Nephron progenitor cell (in vitro differentiated cells): Measurements from ENCODE around the gene VIPR1.

ENCODE experiments used
- DNase-seq: peaks from one replicate; pipeline ENCODE4 v3.0.0; 2021
- H3K27ac Mint-ChIP-seq: 2 replicates; pipeline ENCODE4 v1.8.0; 2021; ENCODE audit warnings: mild to moderate bottlenecking, moderate library complexity, mixed read lengths
- H3K27me3 Mint-ChIP-seq: 2 replicates; pipeline ENCODE4 v1.8.0; 2021; ENCODE audit warnings: mild to moderate bottlenecking, low read depth, mixed read lengths; ENCODE audit not compliant: poor library complexity
- H3K36me3 Mint-ChIP-seq: 2 replicates; pipeline ENCODE4 v1.8.0; 2021; ENCODE audit warnings: low read depth, mixed read lengths
- H3K4me1 Mint-ChIP-seq: 2 replicates; pipeline ENCODE4 v1.8.0; 2021; ENCODE audit warnings: mixed read lengths
- H3K4me3 Mint-ChIP-seq: 2 replicates; pipeline ENCODE4 v1.8.0; 2021; ENCODE audit warnings: mild to moderate bottlenecking, moderate library complexity, mixed read lengths
- H3K9me3 Mint-ChIP-seq: 2 replicates; pipeline ENCODE4 v1.8.0; 2021; ENCODE audit warnings: mild to moderate bottlenecking, moderate library complexity, mixed read lengths
- TF ChIP-seq, protein P1 (sequence below): fragments of 200-600 bp; sonication (generic); IDR thresholded peaks from 2 replicates; pipeline ENCODE4 v1.5.0; 2021; ENCODE audit warnings: antibody characterized with exemption

VIPR1 gene

DNA sequence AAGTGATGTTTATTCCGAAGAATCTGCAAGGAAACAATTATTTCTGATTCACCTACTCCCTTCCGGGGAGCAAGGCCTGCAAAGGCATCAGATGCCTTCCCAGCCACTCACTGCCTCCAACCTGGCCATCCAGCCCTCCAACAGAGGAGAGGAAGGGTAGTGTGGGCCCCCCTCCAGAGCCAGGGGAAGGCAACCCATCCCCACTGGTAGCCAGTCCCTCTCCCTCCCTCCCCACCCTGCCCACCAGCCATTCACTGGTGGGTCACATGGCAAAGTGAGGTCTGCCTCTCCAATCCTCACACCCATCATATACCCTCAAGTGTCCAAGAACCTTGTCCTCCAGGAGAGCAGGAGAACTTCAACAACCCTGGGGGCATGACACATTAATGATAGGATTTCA is 2.4 kb upstream of the VIPR1 start:
- H3K27ac Mint-ChIP-seq: no peak overlapping the region
- TF ChIP-seq, protein P1, sequence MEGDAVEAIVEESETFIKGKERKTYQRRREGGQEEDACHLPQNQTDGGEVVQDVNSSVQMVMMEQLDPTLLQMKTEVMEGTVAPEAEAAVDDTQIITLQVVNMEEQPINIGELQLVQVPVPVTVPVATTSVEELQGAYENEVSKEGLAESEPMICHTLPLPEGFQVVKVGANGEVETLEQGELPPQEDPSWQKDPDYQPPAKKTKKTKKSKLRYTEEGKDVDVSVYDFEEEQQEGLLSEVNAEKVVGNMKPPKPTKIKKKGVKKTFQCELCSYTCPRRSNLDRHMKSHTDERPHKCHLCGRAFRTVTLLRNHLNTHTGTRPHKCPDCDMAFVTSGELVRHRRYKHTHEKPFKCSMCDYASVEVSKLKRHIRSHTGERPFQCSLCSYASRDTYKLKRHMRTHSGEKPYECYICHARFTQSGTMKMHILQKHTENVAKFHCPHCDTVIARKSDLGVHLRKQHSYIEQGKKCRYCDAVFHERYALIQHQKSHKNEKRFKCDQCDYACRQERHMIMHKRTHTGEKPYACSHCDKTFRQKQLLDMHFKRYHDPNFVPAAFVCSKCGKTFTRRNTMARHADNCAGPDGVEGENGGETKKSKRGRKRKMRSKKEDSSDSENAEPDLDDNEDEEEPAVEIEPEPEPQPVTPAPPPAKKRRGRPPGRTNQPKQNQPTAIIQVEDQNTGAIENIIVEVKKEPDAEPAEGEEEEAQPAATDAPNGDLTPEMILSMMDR: no peak
- H3K27me3 Mint-ChIP-seq: peaks cover 89% of the 10 kb centered on the region
- no peaks in the 10 kb centered on the region for H3K36me3 Mint-ChIP-seq
- H3K4me3 Mint-ChIP-seq: peak overlapping the region; percentile 87
- no peak for DNase-seq
- peaks cover 29% of the 10 kb centered on the region for H3K4me1 Mint-ChIP-seq
- no peaks in the 10 kb centered on the region for H3K9me3 Mint-ChIP-seq

DNA sequence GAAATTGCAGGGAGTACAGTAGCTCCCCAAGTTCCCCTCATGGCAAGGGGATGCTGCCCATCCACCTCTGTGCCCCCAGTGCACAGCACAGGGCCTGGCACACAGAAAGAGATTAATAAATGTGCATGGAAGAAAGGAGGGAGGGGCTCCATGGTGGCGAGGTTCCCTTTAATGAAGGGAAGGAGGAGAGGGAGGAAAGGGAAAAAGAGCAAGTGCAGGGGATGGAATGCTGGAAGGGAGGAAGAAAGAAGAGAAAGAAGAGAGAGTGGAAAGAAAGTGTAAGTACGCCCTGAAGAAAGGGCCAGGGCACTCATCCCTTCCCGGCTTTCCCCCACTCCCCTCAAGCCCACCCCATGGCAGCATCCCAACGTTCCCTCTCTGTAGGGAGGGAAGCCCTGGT is 1.5 kb upstream of the VIPR1 start:
- Mint-ChIP-seq H3K9me3 (no peaks in the 10 kb centered on the region), H3K27me3 (peaks cover 86% of the 10 kb centered on the region), H3K4me3 (peak overlapping the region; percentile 87), H3K27ac (no peak overlapping the region), H3K36me3 (no peaks in the 10 kb centered on the region), H3K4me1 (peaks cover 29% of the 10 kb centered on the region)
- no peak for DNase-seq
- TF ChIP-seq, protein P1: no peak

DNA sequence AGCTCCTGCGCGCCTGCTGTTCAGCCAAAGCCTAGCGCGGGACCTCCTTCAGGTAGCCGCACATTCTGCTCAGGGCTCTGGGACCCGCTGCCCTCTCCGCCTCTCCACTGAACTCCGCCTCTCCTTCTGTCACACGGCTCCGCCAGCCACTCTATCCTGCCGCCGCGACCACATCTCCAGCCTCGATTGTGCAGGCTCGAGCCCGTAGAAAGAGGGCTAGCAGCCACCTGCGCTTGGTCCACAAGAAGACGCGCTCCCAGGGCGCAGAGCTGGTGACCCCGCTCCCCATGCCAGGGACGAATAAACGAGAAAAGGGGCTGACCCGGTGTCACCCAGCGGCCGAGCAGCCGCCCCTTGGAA is 1.1 kb upstream of the VIPR1 start:
- TF ChIP-seq, protein P1: no peak
- Mint-ChIP-seq H3K27me3 (peaks cover 82% of the 10 kb centered on the region), H3K36me3 (no peaks in the 10 kb centered on the region), H3K4me3 (peak overlapping the region; percentile 87), H3K9me3 (no peaks in the 10 kb centered on the region), H3K4me1 (peaks cover 29% of the 10 kb centered on the region), H3K27ac (no peak overlapping the region)
- peak; percentile 49 for DNase-seq

DNA sequence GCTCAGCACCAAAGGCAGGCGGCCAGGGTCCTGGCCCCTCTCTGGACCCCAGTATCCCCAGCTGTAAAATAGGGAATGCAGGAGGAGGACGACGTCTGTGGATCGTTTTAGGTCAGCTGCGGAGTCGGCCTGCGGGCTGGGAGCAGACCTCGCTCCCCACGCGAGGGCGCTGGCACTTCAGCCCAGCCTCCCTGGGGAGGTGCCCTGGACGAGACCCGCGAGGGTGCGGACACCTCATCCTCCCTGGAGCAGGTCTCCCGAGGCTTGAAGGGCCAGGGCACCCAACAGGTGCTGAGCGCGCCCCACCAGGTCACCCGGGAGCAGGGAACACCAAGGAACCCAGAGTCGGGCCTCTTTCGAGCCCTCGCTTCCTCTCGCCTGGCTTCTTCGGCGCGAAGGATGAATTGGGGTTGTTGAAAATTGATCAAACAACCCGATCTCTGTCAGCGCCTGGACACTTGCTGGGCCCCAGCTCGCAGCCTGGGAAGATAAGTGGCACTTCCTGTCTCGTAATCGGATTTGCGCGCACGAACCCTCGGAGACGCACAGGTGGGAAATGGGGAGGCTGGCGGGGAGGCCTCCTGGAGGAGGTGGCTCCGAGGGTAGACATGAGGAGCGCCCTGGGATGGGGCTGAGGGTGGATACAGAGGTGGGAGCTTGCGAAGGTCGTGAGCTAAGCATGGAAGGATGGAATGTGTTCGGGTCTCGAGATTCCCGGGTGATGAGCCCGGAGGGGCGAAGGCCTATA is 588 bp upstream of the VIPR1 start:
- DNase-seq: peak; percentile 47
- Mint-ChIP-seq H3K4me3 (peak overlapping the region; percentile 87), H3K27me3 (peaks cover 76% of the 10 kb centered on the region), H3K4me1 (peaks cover 26% of the 10 kb centered on the region), H3K9me3 (no peaks in the 10 kb centered on the region), H3K27ac (no peak overlapping the region), H3K36me3 (no peaks in the 10 kb centered on the region)
- TF ChIP-seq, protein P1: peak; percentile 35

DNA sequence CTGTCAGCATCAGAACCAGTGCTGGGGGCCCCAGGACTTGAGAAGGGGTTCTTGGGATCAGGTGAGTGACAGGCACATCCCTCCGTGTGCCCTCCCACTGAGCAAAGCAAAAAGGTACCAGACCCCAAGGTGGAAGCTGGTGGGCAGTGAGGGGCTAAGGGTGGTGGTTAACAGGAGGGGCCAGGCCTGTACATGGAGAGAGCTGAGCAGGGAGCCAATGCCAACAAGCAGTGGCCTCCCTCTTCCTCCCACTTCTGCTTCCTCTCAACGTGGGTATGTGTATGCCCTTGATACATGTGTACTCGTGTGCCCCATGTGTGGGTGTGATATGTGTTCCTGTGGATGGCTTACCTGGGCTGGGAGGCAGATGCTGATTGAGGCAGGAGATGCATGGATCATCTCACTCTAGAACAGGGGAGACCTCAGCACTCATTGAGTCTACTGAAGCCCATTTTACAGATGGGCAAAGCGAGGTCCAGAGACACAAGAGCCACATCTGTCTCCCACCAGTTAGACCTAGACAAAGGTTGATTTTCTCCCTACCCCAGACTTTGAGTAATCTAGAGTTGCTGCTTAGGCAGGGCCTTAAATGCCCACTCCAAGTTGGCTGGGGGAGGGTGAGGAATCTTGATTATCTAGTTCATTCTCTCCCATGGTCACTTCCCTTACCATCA is 945 bp downstream of the VIPR1 start:
- TF ChIP-seq, protein P1: no peak
- H3K9me3 Mint-ChIP-seq: no peaks in the 10 kb centered on the region
- peaks cover 67% of the 10 kb centered on the region for H3K27me3 Mint-ChIP-seq
- H3K4me3 Mint-ChIP-seq: peak overlapping the region; percentile 68
- no peak for DNase-seq
- H3K36me3 Mint-ChIP-seq: no peaks in the 10 kb centered on the region
- no peak overlapping the region for H3K27ac Mint-ChIP-seq
- H3K4me1 Mint-ChIP-seq: peaks cover 16% of the 10 kb centered on the region

GRCh38 chr3:42503957-42504333 is 1.5 kb downstream of the VIPR1 start:
- Mint-ChIP-seq H3K27me3 (peaks cover 65% of the 10 kb centered on the region), H3K27ac (no peak overlapping the region), H3K4me3 (no peak overlapping the region), H3K9me3 (no peaks in the 10 kb centered on the region), H3K4me1 (peaks cover 20% of the 10 kb centered on the region), H3K36me3 (no peaks in the 10 kb centered on the region)
- TF ChIP-seq, protein P1: no peak
- DNase-seq: no peak
